NT2/D1 (cell line): ENCODE results near the gene CHCHD6.

Source experiments
- SUZ12 ChIP-seq: IDR thresholded peaks from 2 replicates; pipeline ENCODE4 v1.6.1; 2011; ENCODE audit not compliant: insufficient read length, insufficient read depth; ENCODE audit errors: extremely low read depth
- YY1 ChIP-seq: IDR thresholded peaks from 2 replicates; pipeline ENCODE4 v1.6.1; 2011; ENCODE audit not compliant: insufficient read length, insufficient read depth
- ZNF274 ChIP-seq: IDR thresholded peaks from 2 replicates; pipeline ENCODE4 v1.6.1; 2011; ENCODE audit warnings: mild to moderate bottlenecking, low read depth, low read length

GRCh38 chr3:126766653-126767052 lies 62.6 kb downstream of the CHCHD6 start:
- TF ChIP-seq YY1 (no peak), ZNF274 (no peak), SUZ12 (no peak)
